Spleen (tissue), 11 donors: ENCODE results near the gene GDPGP1. TPM values are rescaled to one million over a fixed set of nuclear protein-coding genes. Genes with fewer than 3 reads are reported as not detected.
"Not testable (repeated sequence)": the region's sequence is repeated elsewhere in the genome, so short reads cannot be mapped to it uniquely, and the experiment has no call there.

Experiments
- DNase-seq: peaks from one replicate; pipeline ENCODE4 v3.0.0-alpha.2; 2020
- H3K27ac ChIP-seq, 8 donors: fragments of 200-600 bp; sonication (generic) in 7 of 8; 1 replicate in 4 of 8; 2 replicates in 4 of 8; pipeline versions ENCODE4 v1.5.0 to v1.8.0; 2016 to 2021; ENCODE audit warnings: inconsistent platforms in 4 of 8, mild to moderate bottlenecking in 4 of 8, moderate library complexity in 1 of 8
- H3K27me3 ChIP-seq, 7 donors: fragments of 200-600 bp; sonication (generic) in 6 of 7; replicated peaks in 1 of 7; 1 replicate in 4 of 7; 2 replicates in 3 of 7; pipeline versions ENCODE4 v1.5.0 to v1.8.0; 2016 to 2021; ENCODE audit warnings: inconsistent platforms in 3 of 7, mild to moderate bottlenecking in 1 of 7
- H3K36me3 ChIP-seq, 6 donors: fragments of 200-600 bp; sonication (generic) in 5 of 6; 1 replicate in 4 of 6; 2 replicates in 2 of 6; pipeline versions ENCODE4 v1.5.0 to v1.8.0; 2016 to 2021; ENCODE audit warnings: inconsistent platforms in 2 of 6
- H3K4me1 ChIP-seq, 6 donors: fragments of 200-600 bp; sonication (generic) in 5 of 6; 1 replicate in 3 of 6; 2 replicates in 3 of 6; pipeline versions ENCODE4 v1.5.0 to v1.8.0; 2016 to 2021; ENCODE audit warnings: inconsistent platforms in 3 of 6
- H3K4me3 ChIP-seq, 8 donors: fragments of 200-600 bp; sonication (generic) in 7 of 8; 1 replicate in 4 of 8; 2 replicates in 4 of 8; pipeline versions ENCODE4 v1.5.0 to v1.8.0; 2016 to 2021; ENCODE audit warnings: inconsistent platforms in 4 of 8, mild to moderate bottlenecking in 4 of 8, moderate library complexity in 2 of 8
- H3K9me3 ChIP-seq, 8 donors: fragments of 200-600 bp; sonication (generic) in 7 of 8; 1 replicate in 4 of 8; 2 replicates in 4 of 8; pipeline versions ENCODE4 v1.5.0 to v1.8.0; 2016 to 2021; ENCODE audit warnings: inconsistent platforms in 4 of 8
- POLR2A ChIP-seq, 3 donors: fragments of 450-650 bp; IDR thresholded peaks; one replicate each; pipeline ENCODE4 v1.5.1; 2017; ENCODE audit warnings: antibody characterized with exemption in 3 of 3, mild to moderate bottlenecking in 1 of 3
- POLR2AphosphoS5 ChIP-seq, 3 donors: sonication (generic); formaldehyde crosslinking; IDR thresholded peaks; one replicate each; pipeline ENCODE4 v1.5.1; 2017; ENCODE audit warnings: antibody characterized with exemption in 3 of 3
- WGBS, 5 donors: extraction: QIAGEN DNeasy Blood & Tissue Kit in 3 of 5; methylation state at CpG; one replicate each; pipeline versions ENCODE4 v1.1.5 to v1.1.7; 2013 to 2018; 5-methylcytosine and 5-hydroxymethylcytosine counted together
- intact Hi-C: fragments of 100-400 bp; cut with DNase I; formaldehyde crosslinking; loops from one replicate; pipeline ENCODE4 v1.15.0; 2023; ENCODE audit warnings: low total_unique reads
- polyA plus RNA-seq, 3 donors: library from polyadenylated mRNA; stranded (reverse); fragments of 200-250 nt; gene quantifications; one replicate each; pipeline ENCODE4 v1.2.1, GENCODE V29; 2013
- total RNA-seq, 7 donors: library from RNA; depleted of rRNA in 3 of 7; stranded (reverse); fragments of >200 nt in 3 of 7; fragmentation: NEBNext Ultra II Directional in 4 of 7; extraction: Animal tissue kit (Norgen Biotek cat#: 25700) in 4 of 7; gene quantifications; one replicate each; pipeline versions ENCODE4 v1.1.0 to v1.2.1, GENCODE V29; 2016 to 2021
- TF ChIP-seq, protein P1 (sequence below), 11 experiments: fragments of 200-600 bp in 7 of 11; fragments of 450-650 bp in 4 of 11; sonication (generic) in 4 of 11; IDR thresholded peaks in 8 of 11; conservative IDR thresholded peaks in 3 of 11; 1 replicate in 7 of 11; 2 replicates in 4 of 11; pipeline versions ENCODE4 v1.4.0 to v1.8.0; 2016 to 2021; ENCODE audit warnings: antibody characterized with exemption in 11 of 11, inconsistent platforms in 4 of 11, mild to moderate bottlenecking in 1 of 11
- donor health status: healthy with polysubstance abuse.
- donor health status: DM: no; HTN: no; CAD: no; lungs with moderate emphysema.
- donor health status: DM: no; HTN: no; CAD: no.
- donor health status: Bipolar disorder and iron deficiency.
- donor health status: healthy.
- donor health status: DM: no; HTN: no; CAD: no.
- donor health status: DM: yes; HTN: yes; CAD: no.

The GDPGP1 gene
- total and polyA plus RNA-seq, 10 donors, result 1.9 to 13.4 (median 9.6) TPM

DNA sequence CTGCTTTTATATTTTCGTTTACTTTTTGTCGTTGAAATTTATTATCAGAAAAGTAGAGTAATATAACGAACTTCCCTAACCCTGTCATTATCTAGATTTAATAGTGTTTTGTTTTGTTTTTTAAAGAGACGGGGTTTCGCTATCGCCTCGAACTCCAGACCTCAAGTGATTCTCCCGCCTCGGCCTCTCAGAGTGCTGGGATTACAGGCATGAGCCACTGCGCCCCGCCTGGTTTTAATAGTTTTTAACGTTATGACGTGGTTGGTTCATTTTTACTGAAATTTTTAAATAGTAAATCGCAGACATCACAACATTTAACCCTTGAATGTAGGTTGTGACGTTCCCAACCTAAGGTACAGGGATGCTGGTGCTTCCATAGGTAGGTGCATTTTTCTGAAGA is 32.5 kb downstream of the GDPGP1 start:
- peaks cover 45 to 72% (median 60%) of the 10 kb centered on the region in 6 donors for H3K4me1 ChIP-seq
- DNase-seq, result peak; percentile 63
- H3K9me3 ChIP-seq, result no peaks in the 10 kb centered on the region
- H3K4me3 ChIP-seq, result peak overlapping the region; percentile 56 to 93 (median 84)
- WGBS, 5 donors, result 12 to 27% (median 20%) methylated on average over 15 of the region's 15 CpGs
- intact Hi-C loops, result no loop called here
- H3K27me3 ChIP-seq, result no peaks in the 10 kb centered on the region
- H3K36me3 ChIP-seq, result peaks cover 0 to 46% (median 20%) of the 10 kb centered on the region in 6 donors
- no peak for TF ChIP-seq POLR2A (IDR thresholded peaks at IDR 0.05)
- TF ChIP-seq POLR2AphosphoS5 (IDR thresholded peaks at IDR 0.05), result no peak
- TF ChIP-seq, protein P1, sequence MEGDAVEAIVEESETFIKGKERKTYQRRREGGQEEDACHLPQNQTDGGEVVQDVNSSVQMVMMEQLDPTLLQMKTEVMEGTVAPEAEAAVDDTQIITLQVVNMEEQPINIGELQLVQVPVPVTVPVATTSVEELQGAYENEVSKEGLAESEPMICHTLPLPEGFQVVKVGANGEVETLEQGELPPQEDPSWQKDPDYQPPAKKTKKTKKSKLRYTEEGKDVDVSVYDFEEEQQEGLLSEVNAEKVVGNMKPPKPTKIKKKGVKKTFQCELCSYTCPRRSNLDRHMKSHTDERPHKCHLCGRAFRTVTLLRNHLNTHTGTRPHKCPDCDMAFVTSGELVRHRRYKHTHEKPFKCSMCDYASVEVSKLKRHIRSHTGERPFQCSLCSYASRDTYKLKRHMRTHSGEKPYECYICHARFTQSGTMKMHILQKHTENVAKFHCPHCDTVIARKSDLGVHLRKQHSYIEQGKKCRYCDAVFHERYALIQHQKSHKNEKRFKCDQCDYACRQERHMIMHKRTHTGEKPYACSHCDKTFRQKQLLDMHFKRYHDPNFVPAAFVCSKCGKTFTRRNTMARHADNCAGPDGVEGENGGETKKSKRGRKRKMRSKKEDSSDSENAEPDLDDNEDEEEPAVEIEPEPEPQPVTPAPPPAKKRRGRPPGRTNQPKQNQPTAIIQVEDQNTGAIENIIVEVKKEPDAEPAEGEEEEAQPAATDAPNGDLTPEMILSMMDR (IDR thresholded peaks at IDR 0.05 in 8 of 11, conservative IDR thresholded peaks at IDR 0.05 in 3 of 11), result no peak
- peak overlapping the region; percentile 91 to 99 (median 98) for H3K27ac ChIP-seq

DNA sequence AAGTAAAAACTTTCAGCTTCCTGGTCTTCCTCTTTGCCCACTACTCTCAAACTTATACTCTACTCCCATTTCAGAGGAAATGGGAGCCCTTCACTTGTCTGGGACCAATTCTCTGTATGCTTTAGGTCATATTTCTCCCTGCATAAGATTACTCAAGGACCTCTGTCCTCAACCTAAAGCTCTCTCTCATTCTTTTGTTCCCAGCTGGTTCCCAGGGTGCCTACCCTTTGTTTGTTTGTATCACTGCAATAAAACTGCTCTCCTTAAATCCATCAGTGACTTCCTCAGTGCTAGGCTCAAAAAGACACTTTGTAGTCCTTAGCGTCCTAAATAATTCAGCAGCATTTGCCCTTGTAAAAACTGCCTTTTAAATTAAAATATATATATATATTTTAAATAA is 34.4 kb downstream of the GDPGP1 start:
- Histone ChIP-seq H3K4me1 (peaks cover 48 to 91% (median 68%) of the 10 kb centered on the region in 6 donors), H3K9me3 (no peaks in the 10 kb centered on the region), H3K36me3 (peaks cover 0 to 65% (median 34%) of the 10 kb centered on the region in 6 donors), H3K27ac (no peak overlapping the region), H3K4me3 (peak overlapping the region in 3 of 8 donors; percentile 66 to 91 (median 70)), H3K27me3 (no peaks in the 10 kb centered on the region)
- intact Hi-C loops, result no loop called here
- 65 to 84% (median 70%) methylated on average over 1 of the region's 1 CpG for WGBS, 5 donors
- DNase-seq, result no peak
- TF ChIP-seq POLR2AphosphoS5 (IDR thresholded peaks at IDR 0.05) (no peak), POLR2A (IDR thresholded peaks at IDR 0.05) (no peak)
- TF ChIP-seq, protein P1 (IDR thresholded peaks at IDR 0.05 in 8 of 11, conservative IDR thresholded peaks at IDR 0.05 in 3 of 11), result no peak

DNA sequence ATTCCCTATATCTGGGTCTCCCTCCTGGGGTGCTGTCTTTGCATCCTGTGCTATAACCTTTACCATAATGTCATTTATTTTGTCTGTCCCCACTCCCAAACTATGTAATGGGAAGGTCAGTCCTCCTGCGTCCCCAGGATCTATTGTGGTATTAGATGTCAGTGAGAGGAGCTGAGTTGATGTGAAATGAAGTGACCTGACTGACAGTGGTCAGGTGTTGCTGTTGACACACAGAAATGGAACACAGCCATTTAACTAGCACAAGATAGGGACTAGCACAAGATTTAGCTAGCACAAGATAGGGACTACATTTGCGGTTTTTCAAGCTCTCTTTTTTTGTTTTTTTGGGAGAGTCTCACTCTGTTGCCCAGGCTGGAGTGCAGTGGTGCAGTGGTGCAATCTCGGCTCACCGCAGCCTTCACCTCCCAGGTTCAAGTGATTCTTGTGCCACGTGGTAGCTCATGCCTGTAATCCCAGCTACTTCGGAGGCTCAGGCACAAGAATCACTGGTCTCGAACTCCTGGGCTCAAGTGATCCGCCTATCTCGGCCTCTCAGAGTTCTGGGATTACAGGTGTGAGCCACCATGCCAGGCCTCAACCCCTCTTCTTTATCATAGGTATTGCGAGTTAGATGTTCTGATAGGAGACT is 36.6 kb downstream of the GDPGP1 start:
- peaks cover 0 to 87% (median 48%) of the 10 kb centered on the region in 6 donors for H3K36me3 ChIP-seq
- intact Hi-C loops, result no loop called here
- peaks cover 40 to 76% (median 56%) of the 10 kb centered on the region in 6 donors for H3K4me1 ChIP-seq
- H3K27me3 ChIP-seq, result no peaks in the 10 kb centered on the region
- TF ChIP-seq, protein P1 (IDR thresholded peaks at IDR 0.05 in 8 of 11, conservative IDR thresholded peaks at IDR 0.05 in 3 of 11), result no peak
- TF ChIP-seq POLR2AphosphoS5 (IDR thresholded peaks at IDR 0.05) (no peak), POLR2A (IDR thresholded peaks at IDR 0.05) (no peak)
- no peak overlapping the region for H3K4me3 ChIP-seq
- peak overlapping the region in 3 of 8 donors; percentile 14 to 61 (median 55) for H3K27ac ChIP-seq
- 92 to 97% (median 93%) methylated on average over 10 of the region's 10 CpGs for WGBS, 5 donors
- DNase-seq, result no peak
- H3K9me3 ChIP-seq, result no peaks in the 10 kb centered on the region

DNA sequence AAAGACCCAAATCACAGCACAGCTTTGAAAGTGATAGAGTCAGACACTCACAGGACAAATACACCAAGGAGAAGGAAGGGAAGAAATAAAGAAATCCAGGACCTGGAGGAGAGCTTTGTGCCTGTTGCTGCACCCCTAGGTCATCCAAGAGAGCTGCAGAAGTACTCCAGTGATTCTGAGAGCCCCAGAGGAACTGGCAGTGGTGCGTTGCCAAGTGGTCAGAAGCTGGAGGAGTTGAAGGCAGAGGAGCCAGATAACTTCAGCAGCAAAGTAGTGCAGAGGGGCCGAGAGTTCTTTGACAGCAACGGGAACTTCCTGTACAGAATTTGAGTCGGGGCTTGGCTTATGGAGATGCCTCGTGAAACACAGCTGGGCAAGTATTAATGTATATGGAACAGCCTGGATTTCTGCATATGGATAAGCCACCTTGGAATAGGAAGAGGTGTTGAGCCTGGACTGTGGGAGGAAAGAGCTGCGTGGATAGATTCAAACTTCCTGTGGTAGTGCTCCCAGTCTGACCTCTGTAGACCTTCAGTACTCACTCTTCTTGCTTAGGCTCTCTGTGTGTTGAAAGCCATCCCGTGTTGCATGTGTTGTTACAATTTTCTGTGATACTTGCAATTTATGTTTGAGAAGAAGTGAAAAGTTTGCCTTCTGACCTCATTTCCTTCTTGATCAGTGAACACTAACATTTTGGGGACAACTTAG is 37.6 kb downstream of the GDPGP1 start:
- TF ChIP-seq, protein P1 (IDR thresholded peaks at IDR 0.05 in 8 of 11, conservative IDR thresholded peaks at IDR 0.05 in 3 of 11), result no peak
- no peak for TF ChIP-seq POLR2AphosphoS5 (IDR thresholded peaks at IDR 0.05)
- no peak for TF ChIP-seq POLR2A (IDR thresholded peaks at IDR 0.05)
- WGBS, 5 donors, result 61 to 78% (median 69%) methylated on average over 7 of the region's 7 CpGs
- peak overlapping the region in 5 of 8 donors; percentile 17 to 61 (median 29) for H3K27ac ChIP-seq

DNA sequence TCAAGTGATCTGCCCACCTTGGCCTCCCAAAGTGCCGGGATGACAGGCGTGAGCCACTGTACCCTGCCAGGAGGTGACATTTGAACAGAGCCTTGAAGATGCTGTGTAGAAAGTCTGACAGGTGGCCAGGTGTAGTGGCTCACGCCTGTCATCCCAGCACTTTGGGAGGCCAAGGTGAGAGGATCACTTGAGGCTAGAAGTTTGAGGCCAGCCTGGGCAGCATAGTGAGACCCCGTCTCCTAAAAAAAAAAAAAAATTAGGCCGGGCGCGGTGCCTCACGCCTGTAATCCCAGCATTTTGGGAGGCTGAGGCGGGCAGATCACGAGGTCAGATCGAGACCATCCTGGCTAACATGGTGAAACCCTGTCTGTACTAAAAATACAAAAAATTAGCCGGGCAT is 44.5 kb downstream of the GDPGP1 start:
- peaks cover 0 to 28% (median 19%) of the 10 kb centered on the region in 6 donors for H3K36me3 ChIP-seq
- intact Hi-C loops, H3K9me3 ChIP-seq, H3K27me3 ChIP-seq, H3K4me1 ChIP-seq, H3K4me3 ChIP-seq, H3K27ac ChIP-seq, DNase-seq: not testable (repeated sequence)
- WGBS, 5 donors, result 95 to 98% (median 96%) methylated on average over 12 of the region's 12 CpGs

More for the DNA sequence above, 37.6 kb downstream of the GDPGP1 start:
- no peaks in the 10 kb centered on the region for H3K9me3 ChIP-seq
- H3K36me3 ChIP-seq, result peaks cover 0 to 94% (median 51%) of the 10 kb centered on the region in 6 donors
- intact Hi-C loops, result no loop called here
- no peak overlapping the region for H3K4me3 ChIP-seq
- no peak for DNase-seq
- peaks cover 38 to 70% (median 53%) of the 10 kb centered on the region in 6 donors for H3K4me1 ChIP-seq
- H3K27me3 ChIP-seq, result no peaks in the 10 kb centered on the region

DNA sequence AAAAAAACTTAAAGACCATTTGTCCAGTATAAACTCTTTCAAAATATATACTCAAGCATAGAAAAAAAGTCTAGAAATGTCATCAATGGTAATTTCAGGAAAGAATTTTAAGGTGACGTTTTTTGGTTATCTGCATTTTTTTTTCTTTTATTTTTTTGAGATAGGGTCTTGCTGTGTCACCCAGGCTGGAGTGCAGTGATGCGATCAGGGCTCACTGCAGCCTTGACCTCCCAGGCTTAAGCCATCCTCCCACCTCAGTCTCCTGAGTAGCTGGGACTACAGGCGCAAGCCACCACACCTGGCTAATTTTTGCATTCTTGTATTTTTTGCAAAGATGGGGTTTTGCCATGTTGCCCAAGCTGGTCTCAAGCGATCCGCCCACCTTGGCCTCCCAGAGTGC is 46.7 kb downstream of the GDPGP1 start:
- H3K4me3 ChIP-seq, H3K36me3 ChIP-seq, H3K4me1 ChIP-seq, H3K27ac ChIP-seq, intact Hi-C loops, H3K9me3 ChIP-seq, DNase-seq, H3K27me3 ChIP-seq: not testable (repeated sequence)
- WGBS, 5 donors, result 90 to 96% (median 92%) methylated on average over 5 of the region's 5 CpGs
